Measurements from ENCODE around the gene PPM1J.

The PPM1J gene

GRCh38 chr1:112686417-112686816 lies 28.7 kb downstream of the PPM1J start:
- DNase-seq: no peak

GRCh38 chr1:112685913-112686312 lies 29.2 kb downstream of the PPM1J start:
- DNase-seq: no peak

- DNase-seq: no peak
These were observed 36.5 kb downstream of the PPM1J start for GRCh38 chr1:112678605-112679004.

- DNase-seq: no peak
These were observed 37.6 kb downstream of the PPM1J start for GRCh38 chr1:112677501-112677900.

GRCh38 chr1:112676543-112676942 lies 38.6 kb downstream of the PPM1J start:
- DNase-seq: no peak

- no peak for DNase-seq
These were observed 39.3 kb downstream of the PPM1J start for GRCh38 chr1:112675728-112676381.

GRCh38 chr1:112674986-112675727 lies 40.0 kb downstream of the PPM1J start:
- DNase-seq: peak; percentile 62

GRCh38 chr1:112674440-112674985 lies 40.6 kb downstream of the PPM1J start, which contains the start of gene MOV10:
Gene MOV10, plus strand, starts transcription at chr1:112674659. Its CDS starts 254 bp downstream, at chr1:112674913.
- DNase-seq: peak; percentile 67

GRCh38 chr1:112673592-112674439 lies 41.3 kb downstream of the PPM1J start:
- DNase-seq: no peak

GRCh38 chr1:112672842-112673241 lies 42.3 kb downstream of the PPM1J start:
- DNase-seq: no peak

- no peak for DNase-seq
These were observed 43.1 kb downstream of the PPM1J start for GRCh38 chr1:112672009-112672408.

- no peak for DNase-seq
These were observed 48.2 kb downstream of the PPM1J start for GRCh38 chr1:112666946-112667345.

GRCh38 chr1:112665857-112666256 lies 49.3 kb downstream of the PPM1J start:
- no peak for DNase-seq
